Brain microvascular endothelial cell (primary cell): ENCODE measurements around the gene KIF6.

ENCODE experiments used
- DNase-seq: peaks from one replicate; pipeline ENCODE4 v3.0.0-alpha.2; 2020
- H3K27ac ChIP-seq: fragments of 250-450 bp; sonication (Bioruptor Pico); 2 replicates; pipeline ENCODE4 v1.5.1; 2020; ENCODE audit warnings: mild to moderate bottlenecking, moderate library complexity
- H3K27me3 ChIP-seq: fragments of 250-450 bp; sonication (Bioruptor Pico); replicated peaks from 2 replicates; pipeline ENCODE4 v1.5.1; 2020; ENCODE audit warnings: mild to moderate bottlenecking
- H3K36me3 ChIP-seq: fragments of 250-450 bp; sonication (Bioruptor Pico); replicated peaks from 2 replicates; pipeline ENCODE4 v1.5.1; 2020; ENCODE audit warnings: mild to moderate bottlenecking
- H3K4me3 ChIP-seq: 2 replicates; pipeline ENCODE4 v1.5.1; 2011; ENCODE audit warnings: low read depth, mild to moderate bottlenecking, control low read depth, low read length, moderate library complexity
- CTCF ChIP-seq: IDR thresholded peaks from 2 replicates; pipeline ENCODE4 v1.5.1; 2011; ENCODE audit warnings: low read depth, mild to moderate bottlenecking, moderate library complexity, low read length, control low read depth, inconsistent platforms; ENCODE audit errors: missing control alignments
- in situ Hi-C: cut with HindIII; loops from 2 replicates; pipeline ENCODE4 v1.10.0; 2017; ENCODE audit warnings: low sequenced_read_pairs, low pct_ligation_motif_present

The KIF6 gene

GRCh38 chr6:39333644-39334438 lies 391.4 kb downstream of the KIF6 start:
- TF ChIP-seq CTCF, result no peak
- H3K4me3 ChIP-seq, result no peak overlapping the region
- no peak overlapping the region for H3K27ac ChIP-seq
- no peak for DNase-seq
- no peaks in the 10 kb centered on the region for H3K27me3 ChIP-seq
- in situ Hi-C loops, result no loop called here
- no peaks in the 10 kb centered on the region for H3K36me3 ChIP-seq

- no peak for TF ChIP-seq CTCF
- H3K36me3 ChIP-seq, result no peaks in the 10 kb centered on the region
- in situ Hi-C loops, result no loop called here
- DNase-seq, result no peak
- H3K27me3 ChIP-seq, result no peaks in the 10 kb centered on the region
- H3K27ac ChIP-seq, result no peak overlapping the region
- no peak overlapping the region for H3K4me3 ChIP-seq
Observed at GRCh38 chr6:39330476-39330875, 394.7 kb downstream of the KIF6 start.

GRCh38 chr6:39330057-39330456 lies 395.2 kb downstream of the KIF6 start:
- TF ChIP-seq CTCF, result no peak
- Histone ChIP-seq H3K27me3 (no peaks in the 10 kb centered on the region), H3K27ac (no peak overlapping the region), H3K36me3 (no peaks in the 10 kb centered on the region), H3K4me3 (no peak overlapping the region)
- in situ Hi-C loops, result no loop called here
- no peak for DNase-seq

DNA sequence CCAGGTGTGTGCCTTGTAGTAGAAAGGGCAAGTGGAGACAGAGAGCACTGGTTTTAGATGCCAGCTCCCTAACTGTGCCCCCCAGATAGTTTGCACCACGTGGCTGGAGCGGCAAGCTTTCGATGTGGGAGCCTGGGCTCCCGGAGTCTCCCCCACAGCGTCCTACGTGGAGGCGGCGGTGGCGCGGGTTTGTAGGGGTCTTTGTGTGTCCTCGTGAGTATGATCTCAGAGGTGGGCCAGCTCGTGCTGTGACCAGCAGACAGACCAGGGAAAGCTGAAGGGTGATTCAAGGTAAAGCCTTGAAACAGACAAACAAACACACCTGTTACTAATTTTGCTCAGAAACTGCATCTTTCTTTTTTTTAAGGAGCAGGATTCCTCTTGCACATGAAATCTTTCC lies 397.1 kb downstream of the KIF6 start:
- no peak for DNase-seq
- in situ Hi-C loops, result no loop called here
- TF ChIP-seq CTCF, result no peak

GRCh38 chr6:39327507-39327906 lies 397.7 kb downstream of the KIF6 start:
- Histone ChIP-seq H3K27ac (no peak overlapping the region), H3K36me3 (no peaks in the 10 kb centered on the region), H3K27me3 (no peaks in the 10 kb centered on the region), H3K4me3 (no peak overlapping the region)
- DNase-seq, result no peak
- in situ Hi-C loops, result no loop called here
- TF ChIP-seq CTCF, result no peak

More for the DNA sequence above, 397.1 kb downstream of the KIF6 start:
- Histone ChIP-seq H3K27ac (no peak overlapping the region), H3K36me3 (no peaks in the 10 kb centered on the region), H3K4me3 (no peak overlapping the region), H3K27me3 (no peaks in the 10 kb centered on the region)
